Fibroblast of skin of right biceps (primary cell): ENCODE measurements around the gene TOMM40.
"Not testable (repeated sequence)": the region's sequence is repeated elsewhere in the genome, so short reads cannot be mapped to it uniquely, and the experiment has no call there.

Source experiments
- DNase-seq: peaks from one replicate; pipeline ENCODE4 v3.0.0-alpha.2; 2013

Gene TOMM40

DNA sequence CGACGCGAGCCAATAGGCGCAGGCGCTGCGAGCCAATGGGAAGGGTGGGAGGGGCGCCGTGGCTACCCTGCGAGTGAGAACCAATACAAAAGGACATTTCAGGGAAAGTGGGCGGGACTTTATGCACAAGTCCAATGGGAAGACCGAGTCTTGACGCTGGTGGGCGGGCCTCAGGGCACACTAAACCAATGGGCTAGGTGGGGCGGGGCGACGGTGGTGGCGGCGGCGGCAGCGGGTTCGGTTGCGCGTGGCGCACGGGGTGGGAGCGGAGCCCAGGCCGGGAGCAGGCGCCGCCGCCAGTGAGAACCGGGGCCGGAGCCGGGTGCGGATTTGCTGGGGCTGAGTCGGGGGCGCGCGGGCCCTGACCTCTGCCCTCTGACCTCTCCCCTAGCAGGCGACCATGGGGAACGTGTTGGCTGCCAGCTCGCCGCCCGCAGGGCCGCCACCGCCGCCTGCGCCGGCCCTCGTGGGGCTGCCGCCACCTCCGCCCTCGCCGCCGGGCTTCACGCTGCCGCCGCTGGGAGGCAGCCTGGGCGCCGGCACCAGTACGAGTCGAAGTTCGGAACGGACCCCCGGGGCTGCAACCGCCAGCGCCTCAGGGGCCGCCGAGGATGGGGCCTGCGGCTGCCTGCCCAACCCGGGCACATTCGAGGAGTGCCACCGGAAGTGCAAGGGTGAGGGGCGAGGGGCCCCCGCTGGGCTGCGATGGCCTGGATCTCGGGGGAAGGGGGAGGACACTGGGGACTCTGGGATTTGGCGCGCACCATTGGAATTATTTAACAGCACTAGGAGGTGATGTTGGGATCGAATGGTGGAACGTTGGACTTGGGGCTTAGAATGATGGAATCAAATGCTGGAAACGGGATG lies at the start of gene TOMM40:
Gene TOMM40, plus strand, starts transcription at position 239 of the 867 bp plus-strand sequence. Its CDS starts 162 bp downstream, at position 401.
- DNase-seq, result no peak

DNA sequence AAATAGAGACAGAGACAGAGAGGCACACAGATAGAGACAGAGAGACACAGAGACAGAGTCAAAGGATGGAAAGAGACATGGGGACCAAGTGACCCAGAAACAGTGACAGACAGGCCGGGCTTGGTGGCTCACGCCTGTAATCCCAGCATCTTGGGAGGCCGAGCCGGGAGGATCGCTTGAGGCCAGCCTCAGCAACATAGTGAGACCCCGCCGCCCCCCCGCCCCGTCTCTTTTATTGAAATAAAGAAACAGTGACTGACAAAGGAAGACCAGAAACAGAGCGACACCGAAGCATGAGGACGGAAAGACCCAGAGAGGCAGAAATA lies 45.8 kb upstream of the TOMM40 start:
- no peak for DNase-seq

GRCh38 chr19:44845612-44846454 lies 45.2 kb upstream of the TOMM40 start, which contains the start of gene NECTIN2:
Gene NECTIN2, plus strand, starts transcription at chr19:44846297. Its CDS starts 229 bp downstream, at chr19:44846526.
- peak; percentile 98 for DNase-seq

DNA sequence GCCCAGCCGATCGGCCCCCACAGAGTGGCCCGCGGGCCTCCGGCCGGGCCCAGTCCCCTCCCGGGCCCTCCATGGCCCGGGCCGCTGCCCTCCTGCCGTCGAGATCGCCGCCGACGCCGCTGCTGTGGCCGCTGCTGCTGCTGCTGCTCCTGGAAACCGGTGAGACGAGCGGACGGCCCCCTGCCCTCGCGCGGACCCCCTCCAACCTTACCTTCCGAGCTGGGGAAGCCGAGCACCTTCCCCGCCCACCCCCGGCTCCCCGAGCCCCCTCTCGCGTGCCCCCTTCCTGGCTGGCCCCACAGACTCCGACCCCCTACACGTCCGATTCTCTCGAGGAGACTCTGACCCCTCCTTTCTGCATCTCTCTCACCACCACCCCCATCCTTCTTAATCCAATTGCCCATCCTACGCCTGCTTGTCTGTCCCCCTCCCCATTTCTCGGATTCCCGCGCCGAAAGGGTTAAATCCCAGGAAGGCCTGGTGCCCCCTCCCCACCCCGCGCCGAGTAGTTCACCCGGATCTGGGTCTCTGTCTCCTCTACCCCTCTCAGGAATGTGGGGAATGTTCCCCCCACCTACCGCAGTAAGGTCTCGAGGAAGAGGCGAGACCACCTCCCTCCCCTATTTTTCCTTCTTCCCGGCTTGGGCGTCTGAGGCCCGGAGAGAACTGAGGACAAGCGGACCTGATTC lies 44.5 kb upstream of the TOMM40 start:
- DNase-seq, result peak; percentile 66

DNA sequence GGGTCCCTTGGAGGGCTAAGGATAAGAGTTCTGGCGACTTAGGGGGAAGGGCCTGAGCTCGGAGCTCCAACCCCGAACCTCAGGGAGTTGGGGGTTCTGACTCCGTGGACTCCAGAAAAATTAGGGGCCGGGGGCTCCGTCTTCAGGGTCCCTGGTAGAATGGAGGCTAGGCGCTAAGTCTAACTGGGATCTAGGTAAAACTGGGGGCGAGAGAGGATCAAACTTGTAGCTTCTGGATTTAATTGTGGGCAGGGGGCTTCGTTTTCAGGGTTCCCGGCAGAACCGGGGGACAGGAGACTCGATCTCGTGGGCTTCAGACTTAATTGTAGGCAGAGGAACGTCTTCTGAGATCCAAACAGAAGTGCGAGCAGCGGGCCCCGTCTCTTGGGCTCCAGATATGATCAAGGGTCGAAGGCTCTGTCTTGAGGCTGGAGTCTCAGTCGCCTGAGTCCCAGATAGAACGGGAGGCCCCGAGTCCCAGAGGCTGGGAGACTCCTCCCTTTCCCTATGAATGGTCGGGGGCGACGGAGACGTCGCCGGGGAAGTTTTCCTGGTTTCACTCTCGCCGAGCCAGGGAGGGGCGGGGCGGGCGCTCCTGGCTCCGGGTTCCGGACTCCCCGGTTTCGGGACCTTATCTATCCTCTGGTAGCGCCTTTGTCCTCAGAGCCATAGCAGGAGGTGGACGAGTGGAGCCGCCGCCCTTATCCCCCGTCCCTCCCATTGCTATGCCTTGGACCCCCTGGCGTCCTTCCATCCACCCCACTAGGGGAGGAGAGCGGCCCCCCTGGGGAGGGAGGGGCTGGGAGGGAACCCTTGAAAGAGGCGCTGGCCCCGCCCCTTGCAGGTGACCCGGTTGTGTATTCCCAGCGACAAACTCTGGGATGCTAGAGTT lies 43.7 kb upstream of the TOMM40 start:
- DNase-seq, result peak; percentile 52

GRCh38 chr19:44848036-44848811 lies 42.8 kb upstream of the TOMM40 start:
- DNase-seq, result peak; percentile 26

DNA sequence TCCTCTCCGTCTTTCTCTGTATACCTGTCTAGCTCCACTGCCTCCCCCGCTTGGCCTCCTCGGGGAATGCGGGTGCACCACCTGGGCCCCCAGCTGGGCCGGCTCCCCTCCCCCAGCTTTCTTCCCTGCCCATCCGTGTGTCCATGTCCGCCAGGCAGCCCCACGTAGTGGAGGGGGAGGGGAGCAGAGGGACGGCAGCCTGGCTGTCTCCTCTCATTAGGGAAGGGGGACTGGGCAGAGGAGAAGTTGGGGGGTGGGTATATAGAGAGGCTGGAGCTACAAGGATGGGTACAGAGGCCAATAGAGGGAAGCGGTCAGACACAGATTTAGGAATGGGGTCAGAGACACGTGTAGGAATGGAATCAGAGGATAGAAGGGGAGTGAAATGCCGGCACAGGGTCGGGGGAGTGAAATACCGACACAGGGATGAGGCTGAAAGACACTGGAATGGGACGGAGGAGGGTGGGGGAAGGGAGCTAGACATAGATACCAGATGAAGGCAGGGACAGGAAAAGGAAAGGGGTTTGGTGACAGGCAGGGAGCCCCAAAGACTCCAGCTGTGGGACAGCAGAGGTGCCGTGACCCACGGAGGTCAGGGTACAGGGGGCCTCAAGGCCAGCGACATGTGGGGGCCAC lies 42.1 kb upstream of the TOMM40 start:
- DNase-seq, result no peak

DNA sequence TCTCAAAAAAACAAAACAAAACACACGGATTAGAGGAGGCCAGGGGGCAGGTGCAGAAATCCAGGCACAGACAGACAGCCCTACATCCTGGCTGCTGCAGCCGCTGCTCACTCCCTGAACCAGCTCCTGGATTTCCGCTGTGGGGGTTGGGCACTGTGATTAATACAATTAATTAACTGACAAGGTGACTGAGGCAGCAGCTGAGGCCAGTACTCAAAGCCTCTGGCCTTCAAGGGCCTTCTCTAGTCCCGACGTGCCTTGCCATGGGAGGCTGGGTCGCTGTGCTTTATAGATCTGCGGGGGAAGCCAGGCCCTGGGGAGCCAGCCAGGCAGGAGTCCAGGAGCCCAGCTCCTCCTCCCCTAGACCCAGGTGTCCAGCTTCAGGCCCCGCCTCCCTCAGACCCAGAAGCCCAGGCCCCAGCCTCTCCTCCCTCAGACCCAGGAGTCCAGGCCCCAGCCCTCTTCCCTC lies 40.4 kb upstream of the TOMM40 start:
- no peak for DNase-seq

- DNase-seq, result no peak
These were observed 39.6 kb upstream of the TOMM40 start for GRCh38 chr19:44851427-44851826.

DNA sequence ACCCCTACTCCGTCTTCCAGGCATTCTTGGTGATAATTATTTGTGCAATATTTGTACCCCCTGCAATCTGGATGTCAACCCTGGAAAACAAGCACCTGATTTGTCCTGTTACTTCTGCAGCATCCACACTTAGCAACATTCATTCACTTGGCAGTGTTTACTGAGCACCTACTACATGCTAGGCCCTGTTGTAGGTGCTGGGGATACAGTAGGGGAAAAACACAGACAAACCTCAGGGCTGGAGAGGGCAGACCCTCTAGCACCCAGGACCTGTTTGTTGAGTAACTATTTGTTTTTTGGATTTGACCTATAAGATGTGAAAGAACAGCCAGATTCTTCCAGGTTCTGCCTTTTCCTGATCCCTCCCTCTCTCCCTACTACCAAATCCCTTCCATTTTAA lies 35.4 kb upstream of the TOMM40 start:
- DNase-seq, result no peak

GRCh38 chr19:44856421-44857083 lies 34.5 kb upstream of the TOMM40 start:
- no peak for DNase-seq

DNA sequence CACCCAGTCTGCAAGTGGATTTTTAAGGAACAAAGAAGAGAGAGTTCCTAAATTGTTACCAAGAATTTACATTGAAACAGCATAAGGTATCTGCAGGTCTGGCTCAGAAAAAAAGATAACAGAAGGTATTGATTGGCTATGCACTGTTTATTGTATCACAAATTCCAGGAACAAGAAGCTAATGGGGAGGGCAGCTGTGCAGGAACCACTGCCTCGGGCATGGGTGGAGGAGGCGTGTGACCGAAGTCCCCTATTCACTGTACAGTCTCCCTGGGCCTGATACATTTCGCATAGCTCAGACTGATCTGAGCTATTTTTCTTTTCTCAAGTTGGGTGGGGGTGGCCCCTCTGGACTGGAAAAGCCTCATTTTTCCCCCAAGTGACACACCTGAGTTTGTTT lies 33.2 kb upstream of the TOMM40 start:
- no peak for DNase-seq

DNA sequence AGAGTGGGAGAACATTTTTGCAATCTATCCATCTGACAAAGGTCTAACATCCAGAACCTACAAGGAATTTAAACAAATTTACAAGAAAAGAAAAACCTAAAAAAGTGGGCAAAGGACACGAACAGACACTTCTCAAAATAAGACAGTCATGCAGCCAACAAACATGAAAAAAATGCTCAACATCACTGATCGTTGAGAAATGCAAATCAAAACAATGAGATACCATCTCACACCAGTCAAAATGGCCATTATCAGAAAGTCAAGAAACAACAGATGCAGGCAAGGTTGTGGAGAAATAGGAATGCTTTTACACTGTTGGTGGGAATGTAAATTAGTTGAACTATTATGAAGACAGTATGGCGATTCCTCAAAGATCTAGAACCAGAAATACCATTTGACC lies 29.5 kb upstream of the TOMM40 start:
- not testable (repeated sequence) for DNase-seq

GRCh38 chr19:44863990-44864389 lies 27.1 kb upstream of the TOMM40 start:
- DNase-seq, result no peak

GRCh38 chr19:44865196-44865767 lies 25.8 kb upstream of the TOMM40 start:
- no peak for DNase-seq

DNA sequence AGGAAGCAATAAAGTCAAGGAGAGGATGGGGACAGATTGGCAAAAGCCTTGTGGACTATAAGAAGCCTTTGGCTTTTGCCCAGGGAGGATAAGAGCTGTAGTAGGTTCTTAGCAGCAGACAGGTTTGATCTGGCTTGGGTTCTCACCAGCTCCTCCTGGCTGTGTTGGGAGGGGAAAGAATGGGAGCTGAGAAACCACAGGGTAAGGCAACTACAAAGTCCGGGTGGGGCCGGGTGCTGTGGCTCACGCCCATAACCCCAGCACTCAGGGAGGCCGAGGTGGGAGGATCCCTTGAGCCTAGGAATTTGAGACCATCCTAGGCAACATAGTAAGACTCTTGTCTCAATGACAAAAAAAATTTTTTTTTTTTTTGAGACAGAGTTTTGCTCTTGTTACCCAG lies 24.4 kb upstream of the TOMM40 start:
- no peak for DNase-seq

DNA sequence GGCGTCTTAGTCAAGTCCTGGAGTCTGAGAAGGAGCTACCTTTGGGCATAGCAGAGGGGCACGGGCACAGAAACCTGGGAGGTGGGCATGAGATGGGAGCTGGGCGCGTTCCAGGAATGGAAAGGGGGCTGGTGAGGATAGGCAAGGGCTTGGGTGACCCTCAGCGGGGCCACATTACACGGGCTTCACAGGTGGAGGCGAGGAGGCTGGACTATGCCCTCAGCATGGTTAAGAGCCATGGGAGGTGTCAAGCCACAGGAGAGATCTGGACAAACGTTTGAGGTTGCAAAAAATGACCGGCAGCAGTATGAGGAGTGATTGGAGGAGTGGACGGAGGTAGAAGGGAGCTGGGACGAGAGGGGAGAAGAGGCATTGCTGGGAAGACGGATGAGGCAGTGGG lies 23.5 kb upstream of the TOMM40 start:
- DNase-seq, result no peak

GRCh38 chr19:44869733-44870470 lies 21.2 kb upstream of the TOMM40 start:
- peak; percentile 78 for DNase-seq

DNA sequence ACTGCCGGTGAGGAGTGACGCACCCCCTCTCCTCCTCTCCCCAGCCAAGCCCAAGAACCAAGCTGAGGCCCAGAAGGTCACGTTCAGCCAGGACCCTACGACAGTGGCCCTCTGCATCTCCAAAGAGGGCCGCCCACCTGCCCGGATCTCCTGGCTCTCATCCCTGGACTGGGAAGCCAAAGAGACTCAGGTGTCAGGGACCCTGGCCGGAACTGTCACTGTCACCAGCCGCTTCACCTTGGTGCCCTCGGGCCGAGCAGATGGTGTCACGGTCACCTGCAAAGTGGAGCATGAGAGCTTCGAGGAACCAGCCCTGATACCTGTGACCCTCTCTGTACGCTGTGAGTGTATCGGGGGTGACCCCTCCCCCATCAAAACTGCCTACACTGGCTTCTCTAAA lies 19.2 kb upstream of the TOMM40 start:
- DNase-seq, result no peak
